ENCODE data around the gene ALS2CL.

ALS2CL gene

GRCh38 chr3:46664188-46664970 is 29.1 kb downstream of the ALS2CL start:
- DNase-seq (ENCODE audit: low spot score), result no peak

GRCh38 chr3:46663591-46664135 is 29.8 kb downstream of the ALS2CL start:
- DNase-seq (ENCODE audit: low spot score), result no peak

- peak; percentile 68 for DNase-seq (ENCODE audit: low spot score)
These were observed 30.5 kb downstream of the ALS2CL start for GRCh38 chr3:46662771-46663551.

GRCh38 chr3:46661776-46662766 is 31.4 kb downstream of the ALS2CL start:
- DNase-seq (ENCODE audit: low spot score), result peak; percentile 2

- DNase-seq (ENCODE audit: low spot score), result peak; percentile 20
These were observed 32.6 kb downstream of the ALS2CL start for GRCh38 chr3:46660543-46661523.

- peak; percentile 4 for DNase-seq (ENCODE audit: low spot score)
These were observed 33.5 kb downstream of the ALS2CL start for GRCh38 chr3:46660003-46660402.

GRCh38 chr3:46659285-46659684 is 34.2 kb downstream of the ALS2CL start:
- no peak for DNase-seq (ENCODE audit: low spot score)

- no peak for DNase-seq (ENCODE audit: low spot score)
These were observed 36.5 kb downstream of the ALS2CL start for GRCh38 chr3:46656778-46657556.

- peak; percentile 16 for DNase-seq (ENCODE audit: low spot score)
These were observed 38.2 kb downstream of the ALS2CL start for GRCh38 chr3:46655271-46655670.

- DNase-seq (ENCODE audit: low spot score), result no peak
These were observed 42.4 kb downstream of the ALS2CL start for GRCh38 chr3:46651084-46651483.

GRCh38 chr3:46649436-46649835 is 44.0 kb downstream of the ALS2CL start:
- DNase-seq (ENCODE audit: low spot score), result no peak

- no peak for DNase-seq (ENCODE audit: low spot score)
These were observed 45.4 kb downstream of the ALS2CL start for GRCh38 chr3:46648096-46648495.

- DNase-seq (ENCODE audit: low spot score), result peak; percentile 88
These were observed 46.8 kb downstream of the ALS2CL start for GRCh38 chr3:46646700-46647099.

GRCh38 chr3:46643701-46644100 is 49.8 kb downstream of the ALS2CL start:
- DNase-seq (ENCODE audit: low spot score), result no peak

GRCh38 chr3:46642971-46643370 is 50.5 kb downstream of the ALS2CL start:
- DNase-seq (ENCODE audit: low spot score), result no peak

- no peak for DNase-seq (ENCODE audit: low spot score)
These were observed 52.6 kb downstream of the ALS2CL start for GRCh38 chr3:46640927-46641326.

- no peak for DNase-seq (ENCODE audit: low spot score)
These were observed 54.3 kb downstream of the ALS2CL start for GRCh38 chr3:46639221-46639620.

GRCh38 chr3:46634856-46635255 is 58.6 kb downstream of the ALS2CL start:
- DNase-seq (ENCODE audit: low spot score), result no peak

GRCh38 chr3:46632792-46633191 is 60.7 kb downstream of the ALS2CL start:
- DNase-seq (ENCODE audit: low spot score), result peak; percentile 13

Measured in GM03348 (cell line).